Sciatic nerve (tissue), 2 donors: Measurements from ENCODE around the gene ALB. TPM values are rescaled to one million over a fixed set of nuclear protein-coding genes. Genes with fewer than 3 reads are reported as not detected.
"Not testable (repeated sequence)": the region's sequence is repeated elsewhere in the genome, so short reads cannot be mapped to it uniquely, and the experiment has no call there.

Source experiments
- ATAC-seq: fragments of 200-7000 bp; cut with Tn5 transposase; one replicate; pipeline ENCODE4 v1.9.1; 2020; ENCODE audit warnings: mild to moderate bottlenecking, moderate library complexity
- DNase-seq: peaks from one replicate; pipeline ENCODE4 v3.0.0-alpha.2; 2020; ENCODE audit warnings: low spot score
- intact Hi-C: fragments of 100-400 bp; cut with DNase I; formaldehyde crosslinking; loops from one replicate; pipeline ENCODE4 v1.14.2; 2022
- total RNA-seq: library from RNA; stranded (reverse); fragmentation: NEBNext Ultra II Directional; extraction: Animal tissue kit (Norgen Biotek cat#: 25700); gene quantifications from one replicate; pipeline ENCODE4 v1.2.1, GENCODE V29; 2021
- donor health status: DM: no; HTN: no; CAD: no.
- donor health status: DM: no; HTN: no; CAD: no.

ALB gene
- 1.0 TPM for total RNA-seq

GRCh38 chr4:73404042-73404441, at the start of gene ALB:
TSS of gene ALB (plus strand) at chr4:73404287. CDS start at chr4:73404328, 41 bp downstream.
- intact Hi-C loops = no loop called here
- no peak for DNase-seq
- no peak for ATAC-seq

GRCh38 chr4:73357174-73357573, 46.9 kb upstream of the ALB start:
- DNase-seq, intact Hi-C loops, ATAC-seq: not testable (repeated sequence)

GRCh38 chr4:73369506-73370199, 34.4 kb upstream of the ALB start:
- DNase-seq, intact Hi-C loops, ATAC-seq: not testable (repeated sequence)

DNA sequence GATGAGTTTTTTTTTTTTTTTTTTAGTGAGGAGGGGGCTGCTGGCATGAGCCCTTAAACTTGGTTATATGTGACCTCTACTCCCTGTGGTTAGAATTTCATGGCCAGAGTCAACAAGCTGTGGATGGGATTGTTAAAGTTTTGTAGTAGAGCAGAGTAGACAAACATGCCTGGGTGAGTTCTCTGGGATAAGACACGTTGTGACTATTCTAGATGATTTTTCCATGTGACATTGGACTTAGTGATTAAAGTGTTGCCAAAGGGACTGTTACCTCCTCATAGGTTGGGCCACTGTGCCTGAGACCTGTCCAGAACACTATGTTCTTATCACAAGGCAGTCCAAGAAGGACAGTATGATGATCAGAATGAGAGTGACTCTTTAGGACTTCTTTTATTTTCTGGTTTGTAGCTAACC, 28.8 kb upstream of the ALB start:
- ATAC-seq = no peak

DNA sequence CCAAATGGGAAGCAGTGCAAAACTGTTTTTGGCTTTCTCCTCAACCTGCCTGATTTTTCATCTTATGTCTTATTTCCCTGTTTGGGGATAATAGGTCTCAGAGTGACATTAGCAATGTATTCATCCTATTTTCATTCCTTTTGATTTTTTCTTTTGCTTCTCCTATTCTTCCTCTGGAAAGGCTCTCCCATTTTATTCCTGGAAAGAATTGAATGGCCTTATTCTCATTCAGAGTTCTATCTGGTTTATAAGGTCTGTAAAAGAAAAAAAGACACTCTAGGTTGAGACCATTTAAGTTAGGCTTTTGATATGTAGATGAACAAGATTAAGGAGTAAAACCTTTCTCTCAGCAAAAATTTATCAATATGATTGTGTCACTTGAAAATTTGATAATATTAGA, 27.8 kb upstream of the ALB start:
- intact Hi-C loops = no loop called here
- DNase-seq (no peak), ATAC-seq (no peak)

More for the DNA sequence above, 28.8 kb upstream of the ALB start:
- no peak for DNase-seq
- intact Hi-C loops = no loop called here

DNA sequence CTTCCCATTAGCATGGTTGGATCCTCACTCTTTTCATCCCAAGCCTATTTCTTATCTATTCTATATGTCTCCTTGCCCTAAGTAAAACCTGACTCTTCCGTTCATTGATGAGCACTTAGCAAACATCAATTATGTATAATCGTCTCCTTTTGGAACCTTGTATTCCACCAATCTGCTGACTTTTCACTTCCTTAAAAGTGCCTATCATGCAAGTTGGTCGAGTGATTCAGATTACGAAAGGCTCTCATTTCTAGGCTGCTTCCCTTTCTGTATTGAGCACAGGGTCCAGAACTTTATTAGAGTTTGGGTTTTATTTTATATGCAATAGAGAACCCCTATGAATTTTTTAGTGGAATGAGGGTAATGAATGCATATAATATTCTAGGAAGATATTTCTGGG, 27.1 kb upstream of the ALB start:
- intact Hi-C loops = no loop called here
- no peak for DNase-seq
- ATAC-seq = no peak

GRCh38 chr4:73378887-73379286, 25.2 kb upstream of the ALB start:
- no peak for ATAC-seq

DNA sequence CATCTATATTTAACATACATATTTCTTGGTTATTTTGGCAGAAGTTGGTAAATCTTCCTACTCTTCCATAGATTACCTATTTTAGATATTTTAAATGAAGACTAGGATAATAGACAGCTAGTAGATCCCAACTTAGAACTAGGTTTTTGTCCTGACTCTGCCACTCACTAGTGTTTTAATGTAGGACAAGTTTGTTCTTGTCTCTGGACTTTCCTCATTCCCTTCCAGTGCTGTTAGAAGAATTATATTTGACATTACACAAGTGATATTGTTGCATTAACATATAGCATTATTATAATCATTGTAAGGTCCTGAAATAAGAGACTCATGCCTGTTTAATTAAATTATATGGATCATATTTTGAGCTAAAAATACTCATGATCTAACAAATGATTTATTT, 24.1 kb upstream of the ALB start:
- ATAC-seq (no peak), DNase-seq (no peak)
- intact Hi-C loops = no loop called here

More at GRCh38 chr4:73378887-73379286, 25.2 kb upstream of the ALB start:
- intact Hi-C loops = no loop called here
- no peak for DNase-seq

DNA sequence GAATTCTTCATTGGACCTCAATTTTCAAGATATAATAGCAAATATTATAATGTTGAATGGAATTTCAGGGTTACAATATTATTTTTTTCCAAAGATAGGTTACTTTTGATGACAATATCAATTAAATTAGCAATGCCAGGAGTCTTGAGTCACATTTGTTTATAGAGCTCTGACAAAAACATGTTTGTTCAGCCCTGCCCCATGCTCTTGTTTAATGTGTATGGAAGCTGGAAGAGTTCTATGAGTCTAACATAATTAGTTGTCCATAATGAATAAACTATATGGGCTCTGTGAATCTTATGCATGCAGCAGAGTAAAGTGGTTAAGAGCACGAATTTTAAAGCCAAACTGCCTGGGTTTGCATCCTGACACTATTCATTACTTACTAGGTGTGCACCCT, 22.9 kb upstream of the ALB start:
- DNase-seq (no peak), ATAC-seq (no peak)
- intact Hi-C loops = no loop called here

- DNase-seq = no peak
- ATAC-seq = no peak
- intact Hi-C loops = no loop called here
These were observed 20.6 kb upstream of the ALB start for GRCh38 chr4:73383452-73383851.

GRCh38 chr4:73387552-73387951, 16.5 kb upstream of the ALB start:
- intact Hi-C loops = no loop called here
- DNase-seq (no peak), ATAC-seq (no peak)

DNA sequence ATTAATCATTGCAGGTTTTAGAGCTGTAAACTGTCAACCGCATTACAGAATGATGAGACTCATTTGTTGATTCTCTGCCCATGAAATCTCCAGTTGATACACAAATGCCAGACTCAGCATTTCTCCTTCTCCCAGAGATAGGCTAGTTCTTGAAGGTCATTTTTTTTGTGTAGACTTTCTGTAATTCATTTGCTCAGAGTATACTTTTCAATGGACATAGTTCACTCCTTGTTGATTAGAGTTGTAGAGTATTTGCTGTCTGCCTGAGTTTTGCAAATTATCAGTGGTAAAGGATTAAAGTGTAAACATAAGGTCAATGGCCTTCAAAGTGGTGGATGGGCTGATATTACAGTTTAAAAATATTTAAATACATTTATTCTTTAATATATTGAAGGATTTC, 15.2 kb upstream of the ALB start:
- ATAC-seq (no peak), DNase-seq (no peak)
- intact Hi-C loops = no loop called here

- DNase-seq, intact Hi-C loops, ATAC-seq: not testable (repeated sequence)
These were observed 14.4 kb upstream of the ALB start for GRCh38 chr4:73389663-73390062.

DNA sequence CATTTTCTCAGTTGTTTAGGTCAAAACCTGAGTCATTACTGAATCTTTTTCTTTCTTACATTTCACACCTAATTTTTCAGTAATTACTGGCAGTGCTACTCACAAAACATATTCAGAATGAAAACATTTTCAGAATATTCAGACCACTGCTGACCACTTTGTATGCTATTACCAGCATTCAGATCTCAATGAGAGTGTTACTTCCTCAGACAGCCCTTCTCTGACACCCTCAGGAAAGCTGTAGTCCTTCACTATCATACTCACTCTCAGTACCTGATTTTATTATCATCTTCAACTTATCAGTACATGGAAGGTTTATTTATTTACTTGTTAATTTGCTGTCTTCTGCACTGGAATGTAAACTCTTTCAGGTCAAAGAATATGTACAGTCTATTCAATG, 12.3 kb upstream of the ALB start:
- no peak for ATAC-seq
- intact Hi-C loops = no loop called here
- DNase-seq = no peak

- ATAC-seq (no peak), DNase-seq (no peak)
- intact Hi-C loops = no loop called here
These were observed 11.2 kb upstream of the ALB start for GRCh38 chr4:73392936-73393335.

DNA sequence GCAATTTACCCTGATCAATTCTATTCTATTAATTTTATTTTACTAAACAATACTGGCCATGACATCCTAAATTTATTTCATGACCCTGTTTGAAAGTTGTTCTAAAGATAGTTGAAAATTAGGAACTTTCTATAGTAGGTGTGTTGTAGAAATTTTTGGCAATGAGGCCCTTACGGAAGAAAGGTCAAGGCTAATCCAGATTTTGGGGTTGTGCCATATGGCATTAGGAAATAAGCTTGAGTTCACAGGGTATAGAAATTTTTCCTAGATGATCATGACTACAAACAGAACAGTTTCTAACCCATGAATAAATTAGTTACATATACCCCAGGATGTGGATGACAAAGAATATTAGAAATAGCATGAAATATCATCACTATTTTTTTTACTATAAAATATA, 7.8 kb upstream of the ALB start:
- ATAC-seq (no peak), DNase-seq (no peak)
- intact Hi-C loops = no loop called here

GRCh38 chr4:73396993-73397972, 6.8 kb upstream of the ALB start:
- DNase-seq = no peak
- no peak for ATAC-seq
- intact Hi-C loops = no loop called here

GRCh38 chr4:73401412-73401811, 2.7 kb upstream of the ALB start:
- DNase-seq (no peak), ATAC-seq (no peak)
- intact Hi-C loops = no loop called here

DNA sequence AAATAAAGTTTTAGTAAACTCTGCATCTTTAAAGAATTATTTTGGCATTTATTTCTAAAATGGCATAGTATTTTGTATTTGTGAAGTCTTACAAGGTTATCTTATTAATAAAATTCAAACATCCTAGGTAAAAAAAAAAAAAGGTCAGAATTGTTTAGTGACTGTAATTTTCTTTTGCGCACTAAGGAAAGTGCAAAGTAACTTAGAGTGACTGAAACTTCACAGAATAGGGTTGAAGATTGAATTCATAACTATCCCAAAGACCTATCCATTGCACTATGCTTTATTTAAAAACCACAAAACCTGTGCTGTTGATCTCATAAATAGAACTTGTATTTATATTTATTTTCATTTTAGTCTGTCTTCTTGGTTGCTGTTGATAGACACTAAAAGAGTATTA, 370 bp downstream of the ALB start:
- DNase-seq (no peak), ATAC-seq (no peak)
- intact Hi-C loops = no loop called here

DNA sequence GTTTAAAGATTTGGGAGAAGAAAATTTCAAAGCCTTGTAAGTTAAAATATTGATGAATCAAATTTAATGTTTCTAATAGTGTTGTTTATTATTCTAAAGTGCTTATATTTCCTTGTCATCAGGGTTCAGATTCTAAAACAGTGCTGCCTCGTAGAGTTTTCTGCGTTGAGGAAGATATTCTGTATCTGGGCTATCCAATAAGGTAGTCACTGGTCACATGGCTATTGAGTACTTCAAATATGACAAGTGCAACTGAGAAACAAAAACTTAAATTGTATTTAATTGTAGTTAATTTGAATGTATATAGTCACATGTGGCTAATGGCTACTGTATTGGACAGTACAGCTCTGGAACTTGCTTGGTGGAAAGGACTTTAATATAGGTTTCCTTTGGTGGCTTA, 1.1 kb downstream of the ALB start:
- intact Hi-C loops = no loop called here
- no peak for DNase-seq
- no peak for ATAC-seq
